ENCODE data around the gene SPTB.
A peak's percentile ranks its signal among the peaks of the same experiment; 100 is the strongest.

The SPTB gene

GRCh38 chr14:64841121-64841651 is 38.5 kb downstream of the SPTB start:
- TF ChIP-seq ZNF548 (tag by site-specific recombination; IDR thresholded peaks at IDR 0.05) (no peak), ZNF843 (tag by site-specific recombination; IDR thresholded peaks at IDR 0.05) (no peak), ZNF324 (tag by site-specific recombination; IDR thresholded peaks at IDR 0.05) (no peak), ZFP69B (tag by site-specific recombination; IDR thresholded peaks at IDR 0.05) (no peak), ZNF280D (tag by site-specific recombination; IDR thresholded peaks at IDR 0.05) (no peak), ZNF792 (tag by site-specific recombination; IDR thresholded peaks at IDR 0.05) (no peak), BCL11B (tag by site-specific recombination; IDR thresholded peaks at IDR 0.05; ENCODE audit: low read depth) (no peak), ZNF639 (tag by site-specific recombination; IDR thresholded peaks at IDR 0.05) (no peak), ZNF175 (tag by site-specific recombination; IDR thresholded peaks at IDR 0.05) (no peak), ZNF184 (tag by site-specific recombination; IDR thresholded peaks at IDR 0.05) (no peak), ZNF704 (tag by site-specific recombination; IDR thresholded peaks at IDR 0.05) (no peak), ZNF350 (tag by site-specific recombination; IDR thresholded peaks at IDR 0.05) (no peak), ZIC2 (tag by site-specific recombination; IDR thresholded peaks at IDR 0.05) (peak; percentile 69), TCF7L2 (IDR thresholded peaks at IDR 0.05; ENCODE audit: borderline replicate concordance, low read depth, low read length) (peak; percentile 40; the same call in 1 of the 2 replicates), GLIS2 (tag by site-specific recombination; IDR thresholded peaks at IDR 0.05) (no peak)
- TF ChIP-seq, protein P1, sequence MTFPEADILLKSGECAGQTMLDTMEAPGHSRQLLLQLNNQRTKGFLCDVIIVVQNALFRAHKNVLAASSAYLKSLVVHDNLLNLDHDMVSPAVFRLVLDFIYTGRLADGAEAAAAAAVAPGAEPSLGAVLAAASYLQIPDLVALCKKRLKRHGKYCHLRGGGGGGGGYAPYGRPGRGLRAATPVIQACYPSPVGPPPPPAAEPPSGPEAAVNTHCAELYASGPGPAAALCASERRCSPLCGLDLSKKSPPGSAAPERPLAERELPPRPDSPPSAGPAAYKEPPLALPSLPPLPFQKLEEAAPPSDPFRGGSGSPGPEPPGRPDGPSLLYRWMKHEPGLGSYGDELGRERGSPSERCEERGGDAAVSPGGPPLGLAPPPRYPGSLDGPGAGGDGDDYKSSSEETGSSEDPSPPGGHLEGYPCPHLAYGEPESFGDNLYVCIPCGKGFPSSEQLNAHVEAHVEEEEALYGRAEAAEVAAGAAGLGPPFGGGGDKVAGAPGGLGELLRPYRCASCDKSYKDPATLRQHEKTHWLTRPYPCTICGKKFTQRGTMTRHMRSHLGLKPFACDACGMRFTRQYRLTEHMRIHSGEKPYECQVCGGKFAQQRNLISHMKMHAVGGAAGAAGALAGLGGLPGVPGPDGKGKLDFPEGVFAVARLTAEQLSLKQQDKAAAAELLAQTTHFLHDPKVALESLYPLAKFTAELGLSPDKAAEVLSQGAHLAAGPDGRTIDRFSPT (tag by site-specific recombination; IDR thresholded peaks at IDR 0.05), result no peak
- TF ChIP-seq, protein P2, sequence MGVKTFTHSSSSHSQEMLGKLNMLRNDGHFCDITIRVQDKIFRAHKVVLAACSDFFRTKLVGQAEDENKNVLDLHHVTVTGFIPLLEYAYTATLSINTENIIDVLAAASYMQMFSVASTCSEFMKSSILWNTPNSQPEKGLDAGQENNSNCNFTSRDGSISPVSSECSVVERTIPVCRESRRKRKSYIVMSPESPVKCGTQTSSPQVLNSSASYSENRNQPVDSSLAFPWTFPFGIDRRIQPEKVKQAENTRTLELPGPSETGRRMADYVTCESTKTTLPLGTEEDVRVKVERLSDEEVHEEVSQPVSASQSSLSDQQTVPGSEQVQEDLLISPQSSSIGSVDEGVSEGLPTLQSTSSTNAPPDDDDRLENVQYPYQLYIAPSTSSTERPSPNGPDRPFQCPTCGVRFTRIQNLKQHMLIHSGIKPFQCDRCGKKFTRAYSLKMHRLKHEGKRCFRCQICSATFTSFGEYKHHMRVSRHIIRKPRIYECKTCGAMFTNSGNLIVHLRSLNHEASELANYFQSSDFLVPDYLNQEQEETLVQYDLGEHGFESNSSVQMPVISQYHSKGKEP (tag by site-specific recombination; IDR thresholded peaks at IDR 0.05), result no peak
- Histone ChIP-seq H3K4me3 (ENCODE audit: low read depth, low read length) (no peak overlapping the region), H3K27ac (ENCODE audit: extremely low read depth, low read depth, low read length) (no peak overlapping the region), H3K36me3 (ENCODE audit: control insufficient read depth in 2 of 2, insufficient read depth in 1 of 2, low read length in 2 of 2) (no peaks in the 10 kb centered on the region), H3K4me1 (ENCODE audit: control insufficient read depth, insufficient read depth, low read length) (no peaks in the 10 kb centered on the region), H3K9me3 (ENCODE audit: control insufficient read depth, insufficient read depth, low read depth, low read length) (no peaks in the 10 kb centered on the region)
- POLR2A ChIA-PET, result no interaction called here
- CTCF ChIA-PET, result interaction anchor here (0.5 to 3.5 kb wide), 12 partner anchors 9 to 415 kb away, joined by 3 to 22 read pairs (median 4); no protein-coding TSS in a partner anchor

Measured in HEK293 (cell line).